Adrenal gland (tissue), 5 donors: ENCODE data around the gene STRN3.

ENCODE experiments used
- POLR2A ChIP-seq, 2 donors: fragments of 450-650 bp; IDR thresholded peaks; one replicate each; pipeline ENCODE4 v1.6.1; 2017; ENCODE audit warnings: antibody characterized with exemption in 2 of 2, mild to moderate bottlenecking in 2 of 2, moderate library complexity in 1 of 2
- TF ChIP-seq, protein P1 (sequence below), 6 experiments: fragments of 450-650 bp in 4 of 6; fragments of 200-600 bp in 2 of 6; sonication (generic) in 1 of 6; IDR thresholded peaks; 1 replicate in 5 of 6; 2 replicates in 1 of 6; pipeline versions ENCODE4 v1.5.1 to v1.8.0; 2016 to 2021; ENCODE audit warnings: antibody characterized with exemption in 6 of 6, mild to moderate bottlenecking in 2 of 6, moderate library complexity in 1 of 6
- donor health status: DM: no; HTN: no; CAD: no.

DNA sequence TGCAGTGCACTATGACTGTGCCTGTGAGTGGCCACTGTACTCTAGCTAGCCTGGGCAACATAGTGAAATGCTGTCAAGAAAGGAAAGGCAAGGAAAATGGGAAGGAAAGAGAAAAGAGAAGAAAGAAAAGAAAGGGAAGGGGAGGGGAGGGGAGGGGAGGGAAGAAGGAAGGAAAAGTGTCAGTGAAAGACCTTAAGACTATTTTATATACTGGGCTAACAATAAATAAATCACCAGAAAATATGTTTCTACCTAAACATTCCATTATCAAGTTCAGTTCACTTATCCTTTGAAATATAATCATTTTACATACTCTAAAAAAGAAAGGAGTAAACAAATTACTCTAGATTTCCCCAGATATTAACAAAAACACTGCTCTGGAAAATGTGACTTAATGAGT lies 129.7 kb downstream of the STRN3 start:
- TF ChIP-seq, protein P1, sequence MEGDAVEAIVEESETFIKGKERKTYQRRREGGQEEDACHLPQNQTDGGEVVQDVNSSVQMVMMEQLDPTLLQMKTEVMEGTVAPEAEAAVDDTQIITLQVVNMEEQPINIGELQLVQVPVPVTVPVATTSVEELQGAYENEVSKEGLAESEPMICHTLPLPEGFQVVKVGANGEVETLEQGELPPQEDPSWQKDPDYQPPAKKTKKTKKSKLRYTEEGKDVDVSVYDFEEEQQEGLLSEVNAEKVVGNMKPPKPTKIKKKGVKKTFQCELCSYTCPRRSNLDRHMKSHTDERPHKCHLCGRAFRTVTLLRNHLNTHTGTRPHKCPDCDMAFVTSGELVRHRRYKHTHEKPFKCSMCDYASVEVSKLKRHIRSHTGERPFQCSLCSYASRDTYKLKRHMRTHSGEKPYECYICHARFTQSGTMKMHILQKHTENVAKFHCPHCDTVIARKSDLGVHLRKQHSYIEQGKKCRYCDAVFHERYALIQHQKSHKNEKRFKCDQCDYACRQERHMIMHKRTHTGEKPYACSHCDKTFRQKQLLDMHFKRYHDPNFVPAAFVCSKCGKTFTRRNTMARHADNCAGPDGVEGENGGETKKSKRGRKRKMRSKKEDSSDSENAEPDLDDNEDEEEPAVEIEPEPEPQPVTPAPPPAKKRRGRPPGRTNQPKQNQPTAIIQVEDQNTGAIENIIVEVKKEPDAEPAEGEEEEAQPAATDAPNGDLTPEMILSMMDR (IDR thresholded peaks at IDR 0.05) = no peak
- no peak for TF ChIP-seq POLR2A (IDR thresholded peaks at IDR 0.05)
